ENCODE measurements around the gene PRKAR2B.
A peak's percentile ranks its signal among the peaks of the same experiment; 100 is the strongest.

GRCh38 chr7:107208563-107208962 lies 164.1 kb downstream of the PRKAR2B start:
- 0 out of 2 replicates have a peak, but pooled peaks have one; percentile 5 for TF ChIP-seq GATA2 (IDR thresholded peaks at IDR 0.05; ENCODE audit: low read depth, low read length)
- TF ChIP-seq GATA3 (IDR thresholded peaks at IDR 0.05; ENCODE audit: low read depth, low read length) = no peak

All from SH-SY5Y (cell line).